ENCODE results near the gene ARHGEF25.

The ARHGEF25 gene

DNA sequence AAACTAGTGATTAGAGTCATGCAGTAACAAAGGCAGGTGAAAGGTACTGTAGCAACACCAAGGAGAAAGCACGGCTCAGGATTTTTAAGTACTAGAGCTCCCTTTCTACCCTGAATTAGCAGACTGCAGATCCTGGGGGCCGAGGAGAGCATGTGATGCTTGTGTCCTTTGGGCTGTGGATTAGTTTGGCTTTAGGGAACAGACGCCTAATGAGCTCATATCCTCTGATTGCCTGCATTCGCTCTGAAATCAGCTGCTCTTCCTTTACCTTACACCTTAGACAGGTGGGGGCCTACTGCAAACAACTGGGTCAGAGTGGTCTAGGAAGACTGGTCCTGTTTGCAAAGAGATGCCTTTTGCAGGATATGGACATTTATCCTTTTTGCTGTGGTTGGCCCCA is 18.0 kb upstream of the ARHGEF25 start:
- TF ChIP-seq, protein P1, sequence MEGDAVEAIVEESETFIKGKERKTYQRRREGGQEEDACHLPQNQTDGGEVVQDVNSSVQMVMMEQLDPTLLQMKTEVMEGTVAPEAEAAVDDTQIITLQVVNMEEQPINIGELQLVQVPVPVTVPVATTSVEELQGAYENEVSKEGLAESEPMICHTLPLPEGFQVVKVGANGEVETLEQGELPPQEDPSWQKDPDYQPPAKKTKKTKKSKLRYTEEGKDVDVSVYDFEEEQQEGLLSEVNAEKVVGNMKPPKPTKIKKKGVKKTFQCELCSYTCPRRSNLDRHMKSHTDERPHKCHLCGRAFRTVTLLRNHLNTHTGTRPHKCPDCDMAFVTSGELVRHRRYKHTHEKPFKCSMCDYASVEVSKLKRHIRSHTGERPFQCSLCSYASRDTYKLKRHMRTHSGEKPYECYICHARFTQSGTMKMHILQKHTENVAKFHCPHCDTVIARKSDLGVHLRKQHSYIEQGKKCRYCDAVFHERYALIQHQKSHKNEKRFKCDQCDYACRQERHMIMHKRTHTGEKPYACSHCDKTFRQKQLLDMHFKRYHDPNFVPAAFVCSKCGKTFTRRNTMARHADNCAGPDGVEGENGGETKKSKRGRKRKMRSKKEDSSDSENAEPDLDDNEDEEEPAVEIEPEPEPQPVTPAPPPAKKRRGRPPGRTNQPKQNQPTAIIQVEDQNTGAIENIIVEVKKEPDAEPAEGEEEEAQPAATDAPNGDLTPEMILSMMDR (IDR thresholded peaks at IDR 0.05; ENCODE audit: extremely low read depth, missing control alignments): no peak

DNA sequence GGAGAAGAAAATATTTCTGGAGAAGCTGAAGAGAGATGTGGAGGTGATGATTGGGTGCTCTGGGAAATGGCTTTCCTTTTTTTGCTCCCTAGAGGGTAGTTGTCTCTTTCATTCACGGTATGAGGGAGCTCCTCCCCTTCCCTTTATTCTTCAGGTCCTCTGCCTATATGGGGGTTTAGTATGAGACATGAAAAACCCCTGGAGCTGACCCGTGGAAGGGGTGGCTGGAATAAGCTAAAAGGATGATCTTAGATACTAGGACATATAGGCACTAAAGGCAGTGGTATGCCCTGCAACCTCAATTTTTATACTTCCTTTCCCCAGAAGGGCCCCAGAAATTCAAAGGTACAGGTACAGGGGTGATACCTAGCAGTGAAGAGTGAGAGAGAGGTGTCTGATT is 10.8 kb upstream of the ARHGEF25 start:
- TF ChIP-seq, protein P1 (IDR thresholded peaks at IDR 0.05; ENCODE audit: extremely low read depth, missing control alignments): no peak
- DNase-seq (ENCODE audit: low spot score): no peak

More for the DNA sequence above, 18.0 kb upstream of the ARHGEF25 start:
- no peak for DNase-seq (ENCODE audit: low spot score)

DNA sequence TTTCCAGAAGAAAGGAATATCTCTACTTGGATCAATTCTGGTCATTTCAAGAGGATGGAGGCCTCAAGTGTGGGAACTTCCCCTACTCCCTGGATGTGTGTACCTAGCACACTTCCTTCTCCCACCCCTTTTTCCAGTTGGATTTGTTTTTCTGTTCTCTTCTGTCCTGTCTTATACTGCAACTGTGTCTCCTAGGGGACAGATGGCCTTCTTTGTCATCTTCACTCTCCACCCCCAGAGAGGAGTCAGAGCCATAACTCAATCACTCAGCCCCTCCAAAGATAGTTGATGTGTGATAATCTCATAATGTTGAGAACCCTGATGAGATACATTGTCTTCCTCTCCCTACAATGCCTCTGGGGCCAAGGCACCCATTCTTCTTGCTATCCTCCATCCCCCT is 8.7 kb upstream of the ARHGEF25 start:
- TF ChIP-seq, protein P1 (IDR thresholded peaks at IDR 0.05; ENCODE audit: extremely low read depth, missing control alignments): no peak
- no peak for DNase-seq (ENCODE audit: low spot score)

DNA sequence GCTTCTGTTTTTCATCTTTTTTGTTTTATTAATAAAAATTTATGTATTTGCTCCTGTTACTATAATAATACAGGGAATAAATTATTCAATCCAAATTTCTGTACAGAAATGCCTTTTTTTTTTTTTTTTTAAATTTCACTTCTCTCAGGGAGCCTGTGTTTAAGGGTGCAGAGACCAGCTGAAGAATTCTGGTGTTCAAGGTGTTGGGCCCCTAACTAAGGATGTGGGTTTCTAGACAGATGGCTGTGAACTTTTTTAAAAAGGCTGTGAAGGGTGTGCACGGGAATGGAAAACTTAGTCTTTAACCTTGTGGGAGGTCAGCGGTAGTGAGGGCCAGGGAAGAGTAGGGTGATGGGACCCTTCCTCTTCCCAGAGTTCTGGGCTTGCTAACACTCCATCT is 7.9 kb upstream of the ARHGEF25 start:
- TF ChIP-seq, protein P1 (IDR thresholded peaks at IDR 0.05; ENCODE audit: extremely low read depth, missing control alignments): no peak
- no peak for DNase-seq (ENCODE audit: low spot score)

DNA sequence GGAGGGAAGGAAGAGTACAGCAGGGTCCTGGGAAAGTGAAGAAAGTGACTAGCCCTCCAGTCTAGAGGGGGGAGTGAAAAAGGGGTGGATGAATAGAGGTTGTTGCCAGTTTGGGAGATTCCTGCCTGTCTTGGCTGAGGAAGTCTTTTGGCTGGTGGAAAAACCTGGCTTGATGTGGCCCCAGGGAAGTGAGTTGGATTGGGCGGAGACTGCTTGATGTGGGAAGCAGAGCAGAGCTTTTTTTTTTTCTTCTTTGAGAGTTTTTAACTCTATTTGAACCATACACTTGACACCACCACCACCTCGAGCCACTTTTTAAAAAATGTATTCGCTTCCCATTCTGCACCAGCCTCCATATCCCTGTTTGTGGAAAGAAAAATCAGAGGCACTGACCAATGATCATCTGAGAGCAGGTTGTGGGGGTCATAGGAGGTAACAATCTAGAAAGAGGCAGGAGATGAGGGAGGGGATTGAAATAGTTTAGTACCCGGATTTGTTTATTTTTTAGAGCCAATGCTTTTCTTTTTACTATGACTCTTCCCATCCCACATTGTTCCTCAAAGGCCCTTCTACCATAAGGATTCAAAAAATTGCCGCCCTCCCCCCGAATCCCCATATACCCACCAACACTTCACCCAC is 7.3 kb upstream of the ARHGEF25 start:
- TF ChIP-seq, protein P1 (IDR thresholded peaks at IDR 0.05; ENCODE audit: extremely low read depth, missing control alignments): no peak
- no peak for DNase-seq (ENCODE audit: low spot score)

DNA sequence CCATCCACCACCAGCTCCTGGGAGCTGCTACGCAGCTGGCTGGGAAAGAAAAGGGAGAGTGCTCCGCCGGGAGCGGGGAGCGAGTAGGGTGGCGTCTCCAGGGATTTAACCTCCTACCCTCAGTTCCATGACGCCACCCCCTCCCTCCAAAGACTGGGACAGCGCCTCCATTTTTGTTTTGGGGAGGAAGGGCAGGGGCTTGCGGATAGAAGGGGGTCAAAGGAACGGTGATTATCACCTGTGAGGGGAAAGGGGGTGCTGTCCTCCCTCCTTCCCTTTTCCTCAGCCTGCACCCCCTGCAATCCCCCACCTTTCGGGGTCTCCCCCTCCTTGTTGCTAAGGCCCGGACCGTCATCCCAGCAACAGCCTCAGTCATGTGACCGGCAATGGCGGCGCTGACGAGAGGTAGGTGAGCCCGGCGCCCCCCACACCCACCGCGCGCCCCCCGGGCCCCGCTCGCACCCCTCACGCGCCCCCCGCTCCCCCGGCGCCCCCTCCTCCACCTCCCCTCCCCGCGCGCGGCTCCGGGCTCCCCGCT is 6.7 kb upstream of the ARHGEF25 start, which contains the start of gene DTX3:
Gene DTX3, plus strand, starts transcription at position 371 of the 538 bp plus-strand sequence. CDS start 1,694 bp downstream, outside the sequence.
- TF ChIP-seq, protein P1 (IDR thresholded peaks at IDR 0.05; ENCODE audit: extremely low read depth, missing control alignments): no peak
- peak; percentile 83 for DNase-seq (ENCODE audit: low spot score)

DNA sequence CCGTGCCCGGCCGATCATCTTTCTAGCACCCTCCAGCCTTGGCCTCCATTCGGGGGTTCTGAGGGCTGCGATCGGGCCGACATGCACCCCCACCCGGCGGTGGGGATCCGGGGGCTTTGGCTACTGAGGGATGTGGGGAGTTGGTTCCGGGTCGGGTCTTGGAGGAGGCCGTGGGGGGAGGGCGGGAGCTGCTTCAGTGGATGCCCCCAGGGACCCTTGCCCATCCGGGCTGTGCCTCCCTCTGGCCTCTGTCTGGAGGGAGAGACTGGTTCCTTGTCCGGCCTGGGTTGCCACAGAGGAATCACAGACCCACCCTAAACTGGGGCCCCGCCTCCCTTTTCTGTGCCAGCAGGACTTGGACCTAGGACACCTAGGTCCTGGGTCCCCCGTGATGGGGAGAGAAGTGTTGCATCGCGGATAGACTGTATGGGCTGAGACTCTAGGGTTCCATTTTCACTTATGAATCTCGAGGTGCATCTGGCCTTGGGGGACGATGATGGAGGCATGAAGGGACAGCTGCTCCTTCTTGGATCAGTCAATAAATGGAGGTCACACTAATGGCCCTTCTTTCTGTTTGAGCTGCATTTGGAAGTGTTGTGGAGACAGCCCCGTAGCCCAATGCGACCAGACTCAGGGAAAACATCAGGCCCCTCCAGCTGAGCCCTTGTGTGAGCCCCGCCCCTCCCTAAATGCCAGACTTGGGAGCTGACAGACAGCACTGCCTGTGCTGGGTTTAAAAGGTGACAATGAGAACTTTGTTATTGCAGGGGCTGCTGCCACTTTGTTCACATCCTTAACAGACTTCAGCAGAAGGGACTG is 6.0 kb upstream of the ARHGEF25 start:
- DNase-seq (ENCODE audit: low spot score): peak; percentile 53

More for the DNA sequence above, 6.0 kb upstream of the ARHGEF25 start:
- TF ChIP-seq, protein P1 (IDR thresholded peaks at IDR 0.05; ENCODE audit: extremely low read depth, missing control alignments): no peak

Measured in GM20000 (cell line).